HL-60 (cell line): ENCODE results near the gene LAMC3.

ENCODE experiments used
- DNase-seq, 2 experiments: peaks; one replicate each; pipeline ENCODE4 v3.0.0-alpha.2; 2010 to 2020; ENCODE audit warnings: low read depth in 1 of 2, low spot score in 1 of 2
- H3K27ac ChIP-seq: fragments of 250-450 bp; sonication (Bioruptor Pico); replicated peaks from 2 replicates; pipeline ENCODE4 v1.5.1; 2020; ENCODE audit warnings: mild to moderate bottlenecking, moderate library complexity
- H3K27me3 ChIP-seq: fragments of 250-450 bp; sonication (Bioruptor Pico); 2 replicates; pipeline ENCODE4 v1.5.1; 2021; ENCODE audit warnings: mild to moderate bottlenecking, moderate library complexity; ENCODE audit not compliant: insufficient read depth, poor library complexity, severe bottlenecking
- H3K4me3 ChIP-seq: replicated peaks from 2 replicates; pipeline ENCODE4 v1.5.1; 2011; ENCODE audit warnings: mild to moderate bottlenecking, control low read depth, low read length; ENCODE audit not compliant: insufficient read depth
- GABPA ChIP-seq: IDR thresholded peaks from 2 replicates; pipeline ENCODE4 v1.6.1; 2012; ENCODE audit warnings: low read depth
- POLR2AphosphoS5 ChIP-seq: IDR thresholded peaks from 2 replicates; pipeline ENCODE4 v1.6.1; 2012; ENCODE audit warnings: low read depth
- SPI1 ChIP-seq: IDR thresholded peaks from 2 replicates; pipeline ENCODE4 v1.6.1; 2012; ENCODE audit warnings: low read depth, mild to moderate bottlenecking, borderline replicate concordance
- TF ChIP-seq, protein P1 (sequence below): IDR thresholded peaks from one replicate; pipeline ENCODE4 v1.5.1; 2011; ENCODE audit warnings: low read length, control low read depth, inconsistent platforms; ENCODE audit not compliant: insufficient read depth
- TF ChIP-seq, protein P2 (sequence below): IDR thresholded peaks from 2 replicates; pipeline ENCODE4 v1.6.1; 2012; ENCODE audit warnings: low read depth; ENCODE audit not compliant: insufficient replicate concordance

Gene LAMC3

DNA sequence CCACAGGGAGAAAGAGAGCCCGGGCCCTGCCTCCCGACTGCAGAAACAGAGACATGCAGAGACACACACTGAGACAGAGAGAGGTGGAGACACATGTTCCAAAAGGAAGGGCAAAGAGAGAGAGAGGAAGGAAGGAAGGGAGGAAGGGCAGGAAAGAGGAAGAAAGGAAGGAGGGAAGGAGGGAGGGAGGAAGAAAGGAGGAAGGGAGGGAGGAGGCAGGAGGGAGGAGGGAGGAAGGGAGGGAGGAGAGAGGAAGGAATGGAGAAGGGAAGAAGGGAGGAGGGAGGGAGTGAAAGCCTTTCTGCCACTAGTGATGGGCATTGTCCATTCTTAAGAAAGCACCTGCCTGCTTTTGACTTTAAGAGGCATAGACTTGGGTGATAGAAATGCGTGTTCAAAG is 38.1 kb upstream of the LAMC3 start:
- DNase-seq, result no peak
- TF ChIP-seq, protein P1, sequence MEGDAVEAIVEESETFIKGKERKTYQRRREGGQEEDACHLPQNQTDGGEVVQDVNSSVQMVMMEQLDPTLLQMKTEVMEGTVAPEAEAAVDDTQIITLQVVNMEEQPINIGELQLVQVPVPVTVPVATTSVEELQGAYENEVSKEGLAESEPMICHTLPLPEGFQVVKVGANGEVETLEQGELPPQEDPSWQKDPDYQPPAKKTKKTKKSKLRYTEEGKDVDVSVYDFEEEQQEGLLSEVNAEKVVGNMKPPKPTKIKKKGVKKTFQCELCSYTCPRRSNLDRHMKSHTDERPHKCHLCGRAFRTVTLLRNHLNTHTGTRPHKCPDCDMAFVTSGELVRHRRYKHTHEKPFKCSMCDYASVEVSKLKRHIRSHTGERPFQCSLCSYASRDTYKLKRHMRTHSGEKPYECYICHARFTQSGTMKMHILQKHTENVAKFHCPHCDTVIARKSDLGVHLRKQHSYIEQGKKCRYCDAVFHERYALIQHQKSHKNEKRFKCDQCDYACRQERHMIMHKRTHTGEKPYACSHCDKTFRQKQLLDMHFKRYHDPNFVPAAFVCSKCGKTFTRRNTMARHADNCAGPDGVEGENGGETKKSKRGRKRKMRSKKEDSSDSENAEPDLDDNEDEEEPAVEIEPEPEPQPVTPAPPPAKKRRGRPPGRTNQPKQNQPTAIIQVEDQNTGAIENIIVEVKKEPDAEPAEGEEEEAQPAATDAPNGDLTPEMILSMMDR, result no peak
- Histone ChIP-seq H3K27me3 (peaks cover 3% of the 10 kb centered on the region), H3K4me3 (no peak overlapping the region), H3K27ac (no peak overlapping the region)

DNA sequence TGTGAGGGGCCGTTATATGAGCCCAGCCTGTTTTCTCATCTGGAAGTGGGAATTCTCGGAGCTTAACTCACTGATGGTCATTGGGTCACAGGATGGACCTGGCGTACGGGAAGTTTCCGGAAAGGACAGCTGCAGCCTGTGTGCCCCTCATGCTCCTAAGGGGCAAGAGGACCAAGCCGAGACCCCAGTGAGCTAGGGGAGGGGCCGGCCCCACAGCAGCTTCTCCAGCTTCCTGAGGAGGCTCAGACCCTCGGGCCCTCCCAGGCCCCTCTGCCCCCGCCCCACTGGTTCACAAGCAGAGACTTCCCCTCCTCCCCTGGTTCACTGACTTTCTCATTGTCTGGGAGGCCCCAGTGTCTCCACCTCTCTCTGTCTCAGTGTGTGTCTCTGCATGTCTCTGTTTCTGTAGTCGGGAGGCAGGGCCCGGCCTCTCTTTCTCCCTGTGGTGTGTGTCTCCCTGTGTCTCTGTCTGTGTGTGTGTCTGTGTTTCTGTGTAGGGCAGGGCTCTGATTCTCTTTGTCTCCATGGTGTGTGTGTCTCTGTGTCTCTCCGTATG is 37.6 kb upstream of the LAMC3 start:
- no peak for DNase-seq
- H3K27me3 ChIP-seq, result peaks cover 3% of the 10 kb centered on the region
- H3K4me3 ChIP-seq, result no peak overlapping the region
- TF ChIP-seq, protein P1, result no peak
- TF ChIP-seq GABPA, result no peak
- TF ChIP-seq, protein P2, sequence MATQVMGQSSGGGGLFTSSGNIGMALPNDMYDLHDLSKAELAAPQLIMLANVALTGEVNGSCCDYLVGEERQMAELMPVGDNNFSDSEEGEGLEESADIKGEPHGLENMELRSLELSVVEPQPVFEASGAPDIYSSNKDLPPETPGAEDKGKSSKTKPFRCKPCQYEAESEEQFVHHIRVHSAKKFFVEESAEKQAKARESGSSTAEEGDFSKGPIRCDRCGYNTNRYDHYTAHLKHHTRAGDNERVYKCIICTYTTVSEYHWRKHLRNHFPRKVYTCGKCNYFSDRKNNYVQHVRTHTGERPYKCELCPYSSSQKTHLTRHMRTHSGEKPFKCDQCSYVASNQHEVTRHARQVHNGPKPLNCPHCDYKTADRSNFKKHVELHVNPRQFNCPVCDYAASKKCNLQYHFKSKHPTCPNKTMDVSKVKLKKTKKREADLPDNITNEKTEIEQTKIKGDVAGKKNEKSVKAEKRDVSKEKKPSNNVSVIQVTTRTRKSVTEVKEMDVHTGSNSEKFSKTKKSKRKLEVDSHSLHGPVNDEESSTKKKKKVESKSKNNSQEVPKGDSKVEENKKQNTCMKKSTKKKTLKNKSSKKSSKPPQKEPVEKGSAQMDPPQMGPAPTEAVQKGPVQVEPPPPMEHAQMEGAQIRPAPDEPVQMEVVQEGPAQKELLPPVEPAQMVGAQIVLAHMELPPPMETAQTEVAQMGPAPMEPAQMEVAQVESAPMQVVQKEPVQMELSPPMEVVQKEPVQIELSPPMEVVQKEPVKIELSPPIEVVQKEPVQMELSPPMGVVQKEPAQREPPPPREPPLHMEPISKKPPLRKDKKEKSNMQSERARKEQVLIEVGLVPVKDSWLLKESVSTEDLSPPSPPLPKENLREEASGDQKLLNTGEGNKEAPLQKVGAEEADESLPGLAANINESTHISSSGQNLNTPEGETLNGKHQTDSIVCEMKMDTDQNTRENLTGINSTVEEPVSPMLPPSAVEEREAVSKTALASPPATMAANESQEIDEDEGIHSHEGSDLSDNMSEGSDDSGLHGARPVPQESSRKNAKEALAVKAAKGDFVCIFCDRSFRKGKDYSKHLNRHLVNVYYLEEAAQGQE, result no peak
- TF ChIP-seq POLR2AphosphoS5, result no peak
- no peak overlapping the region for H3K27ac ChIP-seq

DNA sequence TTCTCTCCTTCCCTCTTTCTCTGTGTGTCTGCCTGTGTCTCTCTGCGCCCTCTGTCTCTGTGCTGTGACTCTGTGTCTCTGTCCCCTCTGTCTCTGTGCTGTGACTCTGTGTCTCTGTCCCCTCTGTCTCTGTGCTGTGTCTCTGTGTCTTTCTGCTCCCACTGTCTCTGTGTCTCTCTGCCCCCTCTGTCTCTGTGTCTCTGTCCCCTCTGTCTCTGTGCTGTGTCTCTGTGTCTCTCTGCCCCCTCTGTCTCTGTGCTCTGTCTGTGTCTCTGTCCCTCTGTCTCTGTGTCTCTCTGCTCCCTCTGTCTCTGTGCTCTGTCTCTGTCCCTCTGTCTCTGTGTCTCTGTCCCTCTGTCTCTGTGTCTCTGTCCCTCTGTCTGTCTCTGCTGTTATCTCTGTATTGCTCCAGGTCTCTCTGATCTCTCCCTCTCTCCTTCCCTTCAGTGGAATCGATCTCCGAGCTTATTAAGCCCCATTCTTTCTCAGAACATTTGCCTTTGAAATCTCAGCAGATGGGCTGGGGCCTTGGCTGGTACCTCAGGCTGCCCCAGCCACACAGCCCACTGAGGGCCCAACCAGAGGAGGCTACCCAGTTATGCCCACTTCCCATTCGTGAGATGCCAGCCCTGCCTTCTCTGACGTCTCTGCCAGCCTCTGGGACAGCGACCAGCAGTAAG is 36.6 kb upstream of the LAMC3 start:
- H3K27ac ChIP-seq, result no peak overlapping the region
- TF ChIP-seq, protein P1, result no peak
- TF ChIP-seq, protein P2, result no peak
- TF ChIP-seq POLR2AphosphoS5, result no peak
- TF ChIP-seq GABPA, result no peak
- no peak for TF ChIP-seq SPI1

DNA sequence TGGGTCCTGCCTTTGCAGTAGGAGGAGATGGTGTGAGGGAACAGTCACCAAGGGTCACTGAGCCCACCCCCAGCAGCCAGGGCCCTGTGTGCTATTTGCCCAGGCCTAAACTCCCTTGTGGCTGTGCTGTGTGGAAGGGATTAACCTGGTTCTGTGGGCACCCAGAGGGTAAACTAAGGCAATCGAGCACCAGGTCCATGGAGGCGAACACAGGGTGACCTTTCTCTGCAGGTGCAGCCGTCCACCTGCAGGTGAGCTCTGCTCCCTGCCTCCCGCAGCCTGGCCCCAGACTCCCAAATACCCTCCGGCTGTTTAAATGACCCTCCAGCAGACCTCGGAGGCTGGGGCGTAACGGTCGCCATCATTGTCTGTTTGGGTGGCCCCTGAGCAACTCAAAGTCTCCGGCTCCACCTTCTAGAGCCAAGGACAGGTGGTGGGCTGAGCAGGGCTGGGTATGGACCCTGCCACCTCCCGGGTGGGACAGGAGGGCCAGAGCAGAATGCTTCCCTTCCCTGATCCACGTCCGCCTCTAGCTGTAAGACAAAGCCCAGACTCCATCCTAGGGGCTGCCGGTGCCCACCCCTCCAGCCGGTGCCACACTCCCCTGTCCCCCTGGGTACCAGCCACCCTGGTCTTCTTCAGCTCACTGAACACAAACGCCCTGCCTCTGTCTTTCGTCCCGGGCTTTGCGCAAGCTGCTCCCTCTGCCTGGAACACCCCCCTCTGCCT is 35.9 kb upstream of the LAMC3 start:
- H3K4me3 ChIP-seq, result no peak overlapping the region
- no peak for DNase-seq
- H3K27me3 ChIP-seq, result peaks cover 3% of the 10 kb centered on the region

More for the DNA sequence above, 36.6 kb upstream of the LAMC3 start:
- DNase-seq, result no peak
- H3K4me3 ChIP-seq, result no peak overlapping the region
- H3K27me3 ChIP-seq, result peaks cover 3% of the 10 kb centered on the region

More for the DNA sequence above, 35.9 kb upstream of the LAMC3 start:
- no peak overlapping the region for H3K27ac ChIP-seq
- no peak for TF ChIP-seq POLR2AphosphoS5
- no peak for TF ChIP-seq GABPA
- TF ChIP-seq SPI1, result no peak
- TF ChIP-seq, protein P1, result no peak
- TF ChIP-seq, protein P2, result no peak
